Osteocyte (in vitro differentiated cells): Measurements from ENCODE around the gene LRG1. TPM values are rescaled to one million over a fixed set of nuclear protein-coding genes. Genes with fewer than 3 reads are reported as not detected.
"Not testable (repeated sequence)": the region's sequence is repeated elsewhere in the genome, so short reads cannot be mapped to it uniquely, and the experiment has no call there.

ENCODE experiments used
- DNase-seq: peaks from one replicate; pipeline ENCODE4 v3.0.0; 2021; ENCODE audit warnings: mixed read lengths; ENCODE audit not compliant: unreplicated experiment; ENCODE audit errors: extremely low spot score
- H3K27ac Mint-ChIP-seq: one replicate; pipeline ENCODE4 v1.8.0; 2021; ENCODE audit warnings: mild to moderate bottlenecking, mixed read lengths; ENCODE audit not compliant: unreplicated experiment
- H3K27me3 Mint-ChIP-seq: one replicate; pipeline ENCODE4 v1.8.0; 2021; ENCODE audit warnings: mixed read lengths; ENCODE audit not compliant: unreplicated experiment
- H3K36me3 Mint-ChIP-seq: one replicate; pipeline ENCODE4 v1.8.0; 2021; ENCODE audit warnings: mixed read lengths; ENCODE audit not compliant: unreplicated experiment
- H3K4me1 Mint-ChIP-seq: one replicate; pipeline ENCODE4 v1.8.0; 2021; ENCODE audit warnings: mixed read lengths; ENCODE audit not compliant: unreplicated experiment
- H3K4me3 Mint-ChIP-seq: one replicate; pipeline ENCODE4 v1.8.0; 2021; ENCODE audit warnings: mild to moderate bottlenecking, moderate library complexity, mixed read lengths; ENCODE audit not compliant: unreplicated experiment
- H3K9me3 Mint-ChIP-seq: one replicate; pipeline ENCODE4 v1.8.0; 2021; ENCODE audit warnings: mixed read lengths; ENCODE audit not compliant: unreplicated experiment
- total RNA-seq: library from RNA; stranded (reverse); gene quantifications from 2 replicates; pipeline ENCODE4 v1.2.1, GENCODE V29; 2021
- TF ChIP-seq, protein P1 (sequence below): fragments of 200-600 bp; sonication (generic); IDR thresholded peaks from 2 replicates; pipeline ENCODE4 v1.5.0; 2021; ENCODE audit warnings: antibody characterized with exemption, mild to moderate bottlenecking, moderate library complexity

The LRG1 gene
- total RNA-seq, 1 donor from 2014 or later: not detected

DNA sequence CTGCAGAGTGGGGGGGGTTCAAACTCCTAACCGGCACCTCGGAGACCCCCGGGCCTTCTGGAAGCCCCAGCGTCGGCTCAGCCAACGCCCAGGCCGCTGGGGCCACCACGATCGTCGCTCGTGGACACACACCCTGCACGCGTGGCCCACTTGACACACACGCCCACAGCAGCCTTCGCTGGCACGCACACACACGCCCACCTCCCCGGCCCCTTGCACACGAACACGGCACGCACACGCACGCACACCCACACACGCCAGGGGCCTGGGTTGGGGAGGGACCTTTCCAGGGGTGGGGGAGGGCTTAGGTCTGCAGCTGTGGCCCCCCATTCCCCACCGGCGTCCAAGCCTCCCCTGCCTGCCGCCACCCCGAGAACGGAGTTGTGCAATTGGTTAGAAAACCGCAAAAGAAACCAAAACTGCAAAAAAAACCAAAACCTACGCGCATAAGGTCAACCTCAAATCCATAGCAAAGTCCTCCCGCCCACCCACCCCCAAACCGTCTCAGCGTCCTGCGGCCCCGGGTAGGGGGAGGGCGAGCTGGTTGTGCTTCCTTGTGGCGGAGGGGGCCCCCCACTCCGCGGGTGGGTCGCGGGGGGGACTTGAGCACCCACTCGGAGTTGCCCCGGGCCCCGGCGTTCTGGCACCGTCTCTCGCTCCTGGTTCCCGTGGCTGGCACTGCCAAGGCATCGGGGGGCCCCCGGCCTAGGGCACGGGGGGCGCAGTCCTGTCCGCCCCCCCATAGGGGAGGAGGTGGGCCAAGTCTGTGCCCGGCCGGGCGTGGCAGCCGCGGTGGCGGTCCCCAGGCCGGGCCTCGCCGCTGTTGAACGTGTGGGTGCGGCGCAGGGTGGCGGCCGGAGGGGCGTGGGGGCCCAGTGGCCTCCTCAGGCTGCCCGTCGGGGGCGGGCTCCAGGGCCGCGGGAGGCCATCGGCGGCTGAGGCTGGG, 3.3 kb upstream of the LRG1 start:
- Mint-ChIP-seq H3K4me1 (no peaks in the 10 kb centered on the region), H3K36me3 (no peaks in the 10 kb centered on the region), H3K27ac (no peak overlapping the region), H3K4me3 (no peak overlapping the region), H3K27me3 (peaks cover 11% of the 10 kb centered on the region), H3K9me3 (no peaks in the 10 kb centered on the region)
- DNase-seq: no peak
- TF ChIP-seq, protein P1, sequence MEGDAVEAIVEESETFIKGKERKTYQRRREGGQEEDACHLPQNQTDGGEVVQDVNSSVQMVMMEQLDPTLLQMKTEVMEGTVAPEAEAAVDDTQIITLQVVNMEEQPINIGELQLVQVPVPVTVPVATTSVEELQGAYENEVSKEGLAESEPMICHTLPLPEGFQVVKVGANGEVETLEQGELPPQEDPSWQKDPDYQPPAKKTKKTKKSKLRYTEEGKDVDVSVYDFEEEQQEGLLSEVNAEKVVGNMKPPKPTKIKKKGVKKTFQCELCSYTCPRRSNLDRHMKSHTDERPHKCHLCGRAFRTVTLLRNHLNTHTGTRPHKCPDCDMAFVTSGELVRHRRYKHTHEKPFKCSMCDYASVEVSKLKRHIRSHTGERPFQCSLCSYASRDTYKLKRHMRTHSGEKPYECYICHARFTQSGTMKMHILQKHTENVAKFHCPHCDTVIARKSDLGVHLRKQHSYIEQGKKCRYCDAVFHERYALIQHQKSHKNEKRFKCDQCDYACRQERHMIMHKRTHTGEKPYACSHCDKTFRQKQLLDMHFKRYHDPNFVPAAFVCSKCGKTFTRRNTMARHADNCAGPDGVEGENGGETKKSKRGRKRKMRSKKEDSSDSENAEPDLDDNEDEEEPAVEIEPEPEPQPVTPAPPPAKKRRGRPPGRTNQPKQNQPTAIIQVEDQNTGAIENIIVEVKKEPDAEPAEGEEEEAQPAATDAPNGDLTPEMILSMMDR: no peak

- not testable (repeated sequence) for H3K36me3 Mint-ChIP-seq, DNase-seq, H3K4me1 Mint-ChIP-seq, H3K9me3 Mint-ChIP-seq, H3K4me3 Mint-ChIP-seq, H3K27ac Mint-ChIP-seq
- peaks cover 17% of the 10 kb centered on the region for H3K27me3 Mint-ChIP-seq
Observed at GRCh38 chr19:4541806-4542145, 1.9 kb upstream of the LRG1 start.

DNA sequence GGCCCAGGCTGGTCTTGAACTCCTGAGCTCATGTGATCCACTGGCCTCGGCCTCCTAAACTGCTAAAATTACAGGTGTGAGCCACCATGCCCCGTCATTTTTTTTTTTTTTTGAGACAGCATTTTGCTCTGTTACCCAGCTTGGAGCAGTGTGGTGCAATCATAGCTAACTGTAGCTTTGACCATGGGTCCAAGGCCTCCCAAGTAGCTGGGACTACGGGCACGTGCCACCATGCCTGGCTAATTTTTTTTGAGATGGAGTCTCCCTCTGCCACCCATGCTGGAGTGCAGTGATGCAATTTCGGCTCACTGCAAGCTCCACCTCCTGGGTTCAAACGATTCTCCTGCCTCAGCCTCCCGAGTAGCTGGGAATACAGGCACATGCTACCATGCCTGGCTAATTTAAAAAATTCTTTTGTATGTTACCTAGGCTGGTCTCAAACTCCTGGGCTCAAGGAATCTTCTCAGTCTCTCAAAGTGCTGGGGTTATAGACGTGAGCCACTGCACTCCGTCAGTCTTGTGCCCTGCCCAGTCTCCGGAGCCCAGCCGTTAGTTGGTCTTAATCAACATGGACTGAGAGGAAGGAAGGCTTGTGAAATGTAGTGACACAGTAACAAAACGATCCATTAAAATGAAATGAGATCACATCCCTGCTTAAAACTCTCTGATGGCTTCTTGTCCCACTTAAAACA, 1.4 kb upstream of the LRG1 start:
- Mint-ChIP-seq H3K9me3 (no peaks in the 10 kb centered on the region), H3K27ac (no peak overlapping the region)

GRCh38 chr19:4539169-4539692, 605 bp downstream of the LRG1 start:
- peaks cover 25% of the 10 kb centered on the region for H3K27me3 Mint-ChIP-seq
- no peaks in the 10 kb centered on the region for H3K9me3 Mint-ChIP-seq
- H3K27ac Mint-ChIP-seq: no peak overlapping the region
- no peak overlapping the region for H3K4me3 Mint-ChIP-seq
- DNase-seq: no peak
- no peaks in the 10 kb centered on the region for H3K4me1 Mint-ChIP-seq
- no peaks in the 10 kb centered on the region for H3K36me3 Mint-ChIP-seq
- TF ChIP-seq, protein P1: no peak

More for the DNA sequence above, 1.4 kb upstream of the LRG1 start:
- peaks cover 17% of the 10 kb centered on the region for H3K27me3 Mint-ChIP-seq
- no peaks in the 10 kb centered on the region for H3K36me3 Mint-ChIP-seq
- no peaks in the 10 kb centered on the region for H3K4me1 Mint-ChIP-seq
- TF ChIP-seq, protein P1: no peak
- H3K4me3 Mint-ChIP-seq: no peak overlapping the region
- no peak for DNase-seq

GRCh38 chr19:4538601-4538954, 1.3 kb downstream of the LRG1 start:
- no peak for DNase-seq
- Mint-ChIP-seq H3K4me3 (no peak overlapping the region), H3K4me1 (no peaks in the 10 kb centered on the region), H3K36me3 (no peaks in the 10 kb centered on the region), H3K9me3 (no peaks in the 10 kb centered on the region), H3K27ac (no peak overlapping the region), H3K27me3 (peaks cover 30% of the 10 kb centered on the region)
- TF ChIP-seq, protein P1: no peak
